HepG2 (cell line): ENCODE measurements around the gene MB21D2. TPM values are rescaled to one million over a fixed set of nuclear protein-coding genes. Genes with fewer than 3 reads are reported as not detected.

Experiments used
- AGO1 ChIP-seq: fragments of 200-400 bp; formaldehyde crosslinking; IDR thresholded peaks from 2 replicates; pipeline ENCODE4 v1.6.1; 2017; ENCODE audit warnings: mild to moderate bottlenecking, low read depth, low read length, moderate library complexity; ENCODE audit not compliant: poor library complexity, severe bottlenecking
- BRCA1 ChIP-seq: sonication (generic); formaldehyde crosslinking; IDR thresholded peaks from 2 replicates; pipeline ENCODE4 v1.4.0; 2020; ENCODE audit warnings: missing genetic modification reagents
- CSRNP2 ChIP-seq: sonication (generic); formaldehyde crosslinking; conservative IDR thresholded peaks from 2 replicates; pipeline ENCODE4 v1.8.0; 2022; ENCODE audit warnings: low read depth, missing genetic modification reagents
- DRAP1 ChIP-seq: IDR thresholded peaks from 2 replicates; pipeline ENCODE4 v1.6.1; 2016; ENCODE audit warnings: missing genetic modification reagents, missing compliant biosample characterization
- HOMEZ ChIP-seq: IDR thresholded peaks from 2 replicates; pipeline ENCODE4 v1.6.1; 2016; ENCODE audit warnings: low read depth
- NFRKB ChIP-seq: fragments of 450-650 bp; IDR thresholded peaks from 2 replicates; pipeline ENCODE4 v1.6.1; 2017
- REST ChIP-seq, 2 experiments: IDR thresholded peaks; 2 replicates each; pipeline ENCODE4 v1.6.1; 2011 to 2012; ENCODE audit warnings: low read length in 2 of 2, borderline replicate concordance in 1 of 2, low read depth in 1 of 2, mild to moderate bottlenecking in 1 of 2, moderate library complexity in 1 of 2
- RXRB ChIP-seq: IDR thresholded peaks from 2 replicates; pipeline ENCODE4 v1.6.1; 2016; ENCODE audit warnings: borderline replicate concordance, missing genetic modification reagents, missing compliant biosample characterization
- SP140L ChIP-seq: sonication (generic); formaldehyde crosslinking; IDR thresholded peaks from 2 replicates; pipeline ENCODE4 v1.4.0; 2020; ENCODE audit warnings: missing genetic modification reagents, borderline replicate concordance
- TFE3 ChIP-seq: IDR thresholded peaks from 2 replicates; pipeline ENCODE4 v1.6.1; 2016
- YY1 ChIP-seq: IDR thresholded peaks from 2 replicates; pipeline ENCODE4 v1.6.1; 2011; ENCODE audit warnings: low read length, low read depth, moderate library complexity, mild to moderate bottlenecking; ENCODE audit not compliant: insufficient read depth, insufficient replicate concordance
- ZNF224 ChIP-seq: sonication (generic); formaldehyde crosslinking; IDR thresholded peaks from 2 replicates; pipeline ENCODE4 v1.5.0; 2020; ENCODE audit warnings: mild to moderate bottlenecking, missing genetic modification reagents
- ZNF251 ChIP-seq: sonication (generic); formaldehyde crosslinking; IDR thresholded peaks from 2 replicates; pipeline ENCODE4 v1.9.0; 2021; ENCODE audit warnings: mild to moderate bottlenecking, missing genetic modification reagents
- ZNF362 ChIP-seq: sonication (generic); formaldehyde crosslinking; IDR thresholded peaks from 2 replicates; pipeline ENCODE4 v1.4.0; 2020; ENCODE audit warnings: missing genetic modification reagents, mild to moderate bottlenecking, borderline replicate concordance
- ZNF430 ChIP-seq: sonication (generic); formaldehyde crosslinking; IDR thresholded peaks from 2 replicates; pipeline ENCODE4 v1.9.0; 2021; ENCODE audit warnings: mild to moderate bottlenecking, missing genetic modification reagents
- ZNF432 ChIP-seq: sonication (generic); formaldehyde crosslinking; IDR thresholded peaks from 2 replicates; pipeline ENCODE4 v1.5.0; 2020; ENCODE audit warnings: missing genetic modification reagents, mild to moderate bottlenecking, borderline replicate concordance
- ZNF441 ChIP-seq: sonication (generic); formaldehyde crosslinking; IDR thresholded peaks from 2 replicates; pipeline ENCODE4 v1.7.0; 2021; ENCODE audit warnings: missing genetic modification reagents, borderline replicate concordance
- ZNF7 ChIP-seq: IDR thresholded peaks from 2 replicates; pipeline ENCODE4 v1.6.1; 2016; ENCODE audit warnings: missing biosample characterization, missing genetic modification reagents
- ZNF775 ChIP-seq: sonication (generic); formaldehyde crosslinking; IDR thresholded peaks from 2 replicates; pipeline ENCODE4 v1.4.0; 2020; ENCODE audit warnings: missing genetic modification reagents, mild to moderate bottlenecking, moderate library complexity, borderline replicate concordance
- ZNF777 ChIP-seq: sonication (generic); formaldehyde crosslinking; IDR thresholded peaks from 2 replicates; pipeline ENCODE4 v1.4.0; 2020; ENCODE audit warnings: missing genetic modification reagents
- polyA plus RNA-seq, 8 experiments: library from polyadenylated mRNA; depleted of rRNA in 3 of 8; stranded (reverse) in 7 of 8; unstranded in 1 of 8; fragments of >200 nt; fragmentation: Illumina TruSeq in 4 of 8; extraction: Trizol in 4 of 8; gene quantifications; 2 replicates each; pipeline versions ENCODE4 v1.2.1 to v1.2.3, GENCODE V29; 2011 to 2016; ENCODE audit warnings: low read depth in 4 of 8, missing spikeins in 1 of 8, mixed read lengths in 1 of 8; ENCODE audit not compliant: insufficient read depth in 1 of 8
- total RNA-seq, 5 experiments: library from RNA; depleted of rRNA; stranded (reverse); fragments of >200 nt; fragmentation: Illumina TruSeq; extraction: Trizol; gene quantifications; 2 replicates each; pipeline ENCODE4 v1.2.3, GENCODE V29; 2016; ENCODE audit warnings: low read depth in 1 of 5

The MB21D2 gene
- total and polyA plus RNA-seq, 2 of the 13 experiments (the other 11 are each of a cell fraction or from before 2014, with no cell fraction given), result 0.90 to 1.6 TPM

GRCh38 chr3:192851821-192852372 lies 65.8 kb downstream of the MB21D2 start (continued):
- TF ChIP-seq RXRB (CRISPR knock-in tag), result peak; percentile 92
- no peak for TF ChIP-seq DRAP1 (CRISPR knock-in tag)
- no peak for TF ChIP-seq ZNF430 (CRISPR knock-in tag)
- no peak for TF ChIP-seq HOMEZ (CRISPR knock-in tag)
- no peak for TF ChIP-seq CSRNP2 (CRISPR knock-in tag)
- TF ChIP-seq ZNF251 (CRISPR knock-in tag), result no peak
- no peak for TF ChIP-seq ZNF777 (CRISPR knock-in tag)
- TF ChIP-seq ZNF362 (CRISPR knock-in tag), result no peak
- no peak for TF ChIP-seq NFRKB
- TF ChIP-seq ZNF432 (CRISPR knock-in tag), result no peak
- no peak for TF ChIP-seq SP140L (CRISPR knock-in tag)
- no peak for TF ChIP-seq BRCA1 (CRISPR knock-in tag)
- TF ChIP-seq REST (IDR thresholded peaks at IDR 0.05; ENCODE audit: borderline replicate concordance in 1 of 2, low read depth in 1 of 2, low read length in 2 of 2), result peak in 1 of 2 experiments; percentile 85; a peak in 2 of 4 replicates
- TF ChIP-seq ZNF7 (CRISPR knock-in tag), result no peak
- TF ChIP-seq YY1, result no peak
- no peak for TF ChIP-seq ZNF775 (CRISPR knock-in tag)
- TF ChIP-seq AGO1, result no peak
- no peak for TF ChIP-seq ZNF441
- TF ChIP-seq TFE3, result no peak
- TF ChIP-seq ZNF224 (CRISPR knock-in tag), result no peak
